ENCODE results near the gene PARP6.

DNA sequence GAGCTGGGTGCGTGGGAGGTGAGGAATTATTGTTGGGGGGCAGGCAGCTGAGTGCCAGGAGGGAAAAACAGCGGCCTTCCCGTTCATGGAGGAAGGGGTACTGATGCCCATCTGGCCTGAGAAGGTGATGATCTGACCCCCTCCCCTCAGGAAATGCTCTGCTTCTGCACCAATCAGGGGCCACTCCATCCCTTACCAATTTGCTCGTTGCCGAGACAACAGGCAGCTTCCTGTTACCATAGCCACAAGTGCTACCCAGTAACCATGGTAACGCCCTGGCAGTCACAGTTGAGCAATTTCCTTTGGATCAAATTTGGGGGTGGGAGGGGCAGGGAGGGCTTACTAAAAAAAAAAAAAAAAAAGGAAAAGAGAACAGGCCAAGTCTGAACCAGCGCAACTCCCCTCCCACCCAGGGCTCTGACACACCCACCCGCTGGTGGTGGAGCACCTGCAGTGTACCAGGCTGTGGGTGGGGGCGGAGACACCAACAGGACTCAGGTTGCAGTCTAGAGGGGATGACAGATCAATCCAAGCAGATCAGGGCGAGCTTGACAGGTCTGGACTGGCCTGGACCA is 33.9 kb upstream of the PARP6 start:
- TF ChIP-seq, protein P1, sequence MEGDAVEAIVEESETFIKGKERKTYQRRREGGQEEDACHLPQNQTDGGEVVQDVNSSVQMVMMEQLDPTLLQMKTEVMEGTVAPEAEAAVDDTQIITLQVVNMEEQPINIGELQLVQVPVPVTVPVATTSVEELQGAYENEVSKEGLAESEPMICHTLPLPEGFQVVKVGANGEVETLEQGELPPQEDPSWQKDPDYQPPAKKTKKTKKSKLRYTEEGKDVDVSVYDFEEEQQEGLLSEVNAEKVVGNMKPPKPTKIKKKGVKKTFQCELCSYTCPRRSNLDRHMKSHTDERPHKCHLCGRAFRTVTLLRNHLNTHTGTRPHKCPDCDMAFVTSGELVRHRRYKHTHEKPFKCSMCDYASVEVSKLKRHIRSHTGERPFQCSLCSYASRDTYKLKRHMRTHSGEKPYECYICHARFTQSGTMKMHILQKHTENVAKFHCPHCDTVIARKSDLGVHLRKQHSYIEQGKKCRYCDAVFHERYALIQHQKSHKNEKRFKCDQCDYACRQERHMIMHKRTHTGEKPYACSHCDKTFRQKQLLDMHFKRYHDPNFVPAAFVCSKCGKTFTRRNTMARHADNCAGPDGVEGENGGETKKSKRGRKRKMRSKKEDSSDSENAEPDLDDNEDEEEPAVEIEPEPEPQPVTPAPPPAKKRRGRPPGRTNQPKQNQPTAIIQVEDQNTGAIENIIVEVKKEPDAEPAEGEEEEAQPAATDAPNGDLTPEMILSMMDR (IDR thresholded peaks at IDR 0.05), result no peak
- TF ChIP-seq NR2C2 (CRISPR knock-in tag; IDR thresholded peaks at IDR 0.05), result no peak
- TF ChIP-seq SP1 (CRISPR knock-in tag; conservative IDR thresholded peaks at IDR 0.05), result no peak
- TF ChIP-seq, protein P2, sequence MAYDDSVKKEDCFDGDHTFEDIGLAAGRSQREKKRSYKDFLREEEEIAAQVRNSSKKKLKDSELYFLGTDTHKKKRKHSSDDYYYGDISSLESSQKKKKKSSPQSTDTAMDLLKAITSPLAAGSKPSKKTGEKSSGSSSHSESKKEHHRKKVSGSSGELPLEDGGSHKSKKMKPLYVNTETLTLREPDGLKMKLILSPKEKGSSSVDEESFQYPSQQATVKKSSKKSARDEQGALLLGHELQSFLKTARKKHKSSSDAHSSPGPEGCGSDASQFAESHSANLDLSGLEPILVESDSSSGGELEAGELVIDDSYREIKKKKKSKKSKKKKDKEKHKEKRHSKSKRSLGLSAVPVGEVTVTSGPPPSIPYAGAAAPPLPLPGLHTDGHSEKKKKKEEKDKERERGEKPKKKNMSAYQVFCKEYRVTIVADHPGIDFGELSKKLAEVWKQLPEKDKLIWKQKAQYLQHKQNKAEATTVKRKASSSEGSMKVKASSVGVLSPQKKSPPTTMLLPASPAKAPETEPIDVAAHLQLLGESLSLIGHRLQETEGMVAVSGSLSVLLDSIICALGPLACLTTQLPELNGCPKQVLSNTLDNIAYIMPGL (CRISPR knock-in tag; IDR thresholded peaks at IDR 0.05), result no peak
